ENCODE results near the gene GPT2. TPM values are rescaled to one million over a fixed set of nuclear protein-coding genes. Genes with fewer than 3 reads are reported as not detected.
A peak's percentile ranks its signal among the peaks of the same experiment; 100 is the strongest.

The GPT2 gene
- total RNA-seq, 1 donor from 2014 or later = 93.1 TPM

DNA sequence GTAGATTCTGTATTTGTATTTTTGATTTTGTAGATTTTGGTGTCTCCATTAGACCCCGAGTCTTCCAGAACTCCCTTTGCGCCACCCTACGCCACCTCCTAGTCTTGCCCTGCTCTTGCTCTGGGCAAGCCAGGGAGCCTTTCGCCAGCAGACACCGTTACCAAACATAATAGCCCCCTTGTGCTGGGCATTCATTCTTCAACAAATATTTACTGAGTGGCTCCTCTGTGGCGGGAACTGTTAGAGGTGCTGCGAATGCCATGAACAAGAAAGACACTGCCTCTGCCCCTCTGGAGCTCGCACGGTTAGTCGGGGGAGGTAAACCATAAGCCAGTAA is 841 bp upstream of the GPT2 start:
- Mint-ChIP-seq H3K4me1 (ENCODE audit: low read depth) (peaks cover 49% of the 10 kb centered on the region), H3K27ac (peak overlapping the region; percentile 98), H3K4me3 (ENCODE audit: low read depth) (peak overlapping the region; percentile 97), H3K36me3 (ENCODE audit: insufficient read depth) (peaks cover 6% of the 10 kb centered on the region), H3K9me3 (ENCODE audit: low read depth) (no peaks in the 10 kb centered on the region), H3K27me3 (peaks cover 3% of the 10 kb centered on the region)
- DNase-seq (ENCODE audit: low spot score, unreplicated experiment) = no peak
- TF ChIP-seq, protein P1, sequence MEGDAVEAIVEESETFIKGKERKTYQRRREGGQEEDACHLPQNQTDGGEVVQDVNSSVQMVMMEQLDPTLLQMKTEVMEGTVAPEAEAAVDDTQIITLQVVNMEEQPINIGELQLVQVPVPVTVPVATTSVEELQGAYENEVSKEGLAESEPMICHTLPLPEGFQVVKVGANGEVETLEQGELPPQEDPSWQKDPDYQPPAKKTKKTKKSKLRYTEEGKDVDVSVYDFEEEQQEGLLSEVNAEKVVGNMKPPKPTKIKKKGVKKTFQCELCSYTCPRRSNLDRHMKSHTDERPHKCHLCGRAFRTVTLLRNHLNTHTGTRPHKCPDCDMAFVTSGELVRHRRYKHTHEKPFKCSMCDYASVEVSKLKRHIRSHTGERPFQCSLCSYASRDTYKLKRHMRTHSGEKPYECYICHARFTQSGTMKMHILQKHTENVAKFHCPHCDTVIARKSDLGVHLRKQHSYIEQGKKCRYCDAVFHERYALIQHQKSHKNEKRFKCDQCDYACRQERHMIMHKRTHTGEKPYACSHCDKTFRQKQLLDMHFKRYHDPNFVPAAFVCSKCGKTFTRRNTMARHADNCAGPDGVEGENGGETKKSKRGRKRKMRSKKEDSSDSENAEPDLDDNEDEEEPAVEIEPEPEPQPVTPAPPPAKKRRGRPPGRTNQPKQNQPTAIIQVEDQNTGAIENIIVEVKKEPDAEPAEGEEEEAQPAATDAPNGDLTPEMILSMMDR (IDR thresholded peaks at IDR 0.05; ENCODE audit: unreplicated experiment) = no peak

DNA sequence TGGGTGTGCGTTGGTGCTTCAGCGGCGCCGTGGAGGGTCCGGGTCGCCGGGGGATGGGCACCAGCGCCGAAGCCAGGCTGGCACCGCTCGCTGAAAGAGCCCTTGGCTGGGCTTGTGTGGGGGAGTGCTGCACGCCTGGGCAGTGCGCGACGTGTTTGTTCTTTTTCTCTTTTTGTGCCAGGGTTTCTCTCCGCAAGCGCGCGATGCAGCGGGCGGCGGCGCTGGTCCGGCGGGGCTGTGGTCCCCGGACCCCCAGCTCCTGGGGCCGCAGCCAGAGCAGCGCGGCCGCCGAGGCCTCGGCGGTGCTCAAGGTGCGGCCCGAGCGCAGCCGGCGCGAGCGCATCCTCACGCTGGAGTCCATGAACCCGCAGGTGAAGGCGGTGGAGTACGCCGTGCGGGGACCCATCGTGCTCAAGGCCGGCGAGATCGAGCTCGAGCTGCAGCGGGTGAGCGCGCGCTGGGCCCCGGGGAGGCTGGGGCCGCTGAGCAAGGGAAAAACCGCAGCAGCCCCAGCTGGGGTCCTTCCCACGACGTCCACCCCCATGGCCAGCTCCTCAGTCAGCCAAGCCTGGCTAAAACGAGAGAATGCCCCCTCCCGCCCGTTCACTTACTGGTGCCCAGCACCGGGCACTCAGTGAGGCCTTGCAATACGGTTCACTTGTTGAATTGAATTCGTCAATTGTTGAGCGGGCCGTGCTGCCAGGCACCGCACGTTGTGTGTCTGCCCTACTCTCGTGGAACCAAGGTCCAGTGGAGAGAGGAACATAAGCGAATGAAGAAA is 541 bp downstream of the GPT2 start:
- no peak for DNase-seq (ENCODE audit: low spot score, unreplicated experiment)
- H3K36me3 Mint-ChIP-seq (ENCODE audit: insufficient read depth) = peaks cover 9% of the 10 kb centered on the region
- H3K4me3 Mint-ChIP-seq (ENCODE audit: low read depth) = peak overlapping the region; percentile 97
- peaks cover 49% of the 10 kb centered on the region for H3K4me1 Mint-ChIP-seq (ENCODE audit: low read depth)
- peaks cover 3% of the 10 kb centered on the region for H3K27me3 Mint-ChIP-seq
- H3K27ac Mint-ChIP-seq = peak overlapping the region; percentile 91
- TF ChIP-seq, protein P1 (IDR thresholded peaks at IDR 0.05; ENCODE audit: unreplicated experiment) = no peak
- no peaks in the 10 kb centered on the region for H3K9me3 Mint-ChIP-seq (ENCODE audit: low read depth)

DNA sequence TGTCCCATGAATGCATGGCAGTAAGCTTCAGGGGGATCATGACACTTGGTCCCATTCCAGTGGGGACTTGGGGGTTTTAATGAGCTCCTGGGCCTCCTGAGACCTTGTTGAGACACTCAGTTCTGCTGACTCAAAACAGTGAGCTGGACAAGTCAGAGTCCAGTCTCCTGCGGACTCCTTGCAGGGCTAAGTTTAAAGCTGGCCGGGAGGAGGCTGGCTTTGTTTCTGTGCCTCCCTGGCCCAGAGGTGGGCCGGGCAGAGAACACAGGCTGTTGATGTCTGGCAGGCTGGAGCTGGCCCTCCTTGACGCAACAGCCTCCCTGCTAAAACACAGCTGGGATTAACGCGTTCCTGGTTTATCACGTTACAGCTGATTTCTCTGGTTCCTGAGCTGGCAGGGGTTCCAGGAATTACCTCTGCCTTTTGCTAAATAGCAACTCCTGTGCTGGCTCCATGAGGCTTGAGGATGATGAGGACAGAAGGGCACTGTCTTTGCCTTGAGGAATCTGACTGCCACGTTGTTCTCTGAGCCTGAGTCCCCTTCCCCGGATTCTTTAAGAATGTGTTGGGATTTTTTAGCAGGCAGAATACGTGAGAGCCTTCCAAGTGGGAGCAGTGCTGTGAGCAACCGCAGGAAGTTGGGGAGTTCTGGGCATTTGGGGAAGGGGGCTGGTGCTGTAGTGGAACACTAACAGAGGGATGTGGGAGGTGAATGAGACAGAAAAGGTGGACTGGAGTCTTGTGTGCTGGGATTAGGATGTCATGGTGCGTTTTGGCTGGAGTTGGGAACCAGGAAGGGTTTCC is 2.0 kb downstream of the GPT2 start:
- peak overlapping the region; percentile 97 for H3K4me3 Mint-ChIP-seq (ENCODE audit: low read depth)
- no peaks in the 10 kb centered on the region for H3K9me3 Mint-ChIP-seq (ENCODE audit: low read depth)
- H3K36me3 Mint-ChIP-seq (ENCODE audit: insufficient read depth) = peaks cover 9% of the 10 kb centered on the region
- peaks cover 53% of the 10 kb centered on the region for H3K4me1 Mint-ChIP-seq (ENCODE audit: low read depth)
- TF ChIP-seq, protein P1 (IDR thresholded peaks at IDR 0.05; ENCODE audit: unreplicated experiment) = no peak
- H3K27ac Mint-ChIP-seq = peak overlapping the region; percentile 91
- H3K27me3 Mint-ChIP-seq = no peaks in the 10 kb centered on the region
- DNase-seq (ENCODE audit: low spot score, unreplicated experiment) = no peak

DNA sequence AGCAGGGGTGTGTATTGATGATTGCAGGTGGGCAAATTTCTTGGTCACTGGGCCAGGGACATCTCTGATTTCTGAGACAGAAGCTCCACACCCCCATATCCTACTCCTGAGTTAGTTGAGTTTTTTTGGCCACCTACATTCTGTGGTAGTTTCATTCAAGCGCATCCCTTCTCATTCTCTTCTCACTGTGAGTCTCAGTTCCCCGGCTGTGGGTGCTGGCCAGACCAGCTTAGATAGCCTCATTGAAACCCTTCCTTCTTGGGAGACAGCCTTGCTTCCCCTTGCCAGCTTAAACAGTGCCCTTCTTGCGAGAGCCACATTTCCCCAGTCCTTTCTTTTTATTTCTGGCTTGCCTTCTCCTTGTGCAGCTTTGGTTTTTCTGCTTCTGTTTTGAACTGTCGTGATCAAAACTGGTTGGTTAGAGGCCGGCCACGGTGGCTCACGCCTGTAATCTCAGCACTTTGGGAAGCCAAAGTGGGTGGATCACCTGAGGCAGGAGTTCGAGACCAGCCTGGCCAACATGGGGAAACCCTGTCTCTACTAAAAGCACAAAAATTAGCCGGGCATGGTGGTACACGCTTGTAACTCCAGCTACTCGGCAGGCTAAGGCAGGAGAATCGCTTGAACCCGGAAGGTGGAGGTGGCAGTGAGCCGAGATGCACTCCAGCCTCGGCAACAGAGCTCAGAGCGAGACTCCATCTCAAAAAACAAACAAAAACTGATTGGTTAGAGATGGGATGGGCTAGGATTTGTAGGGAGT is 2.8 kb downstream of the GPT2 start:
- H3K4me3 Mint-ChIP-seq (ENCODE audit: low read depth) = peak overlapping the region; percentile 97
- no peaks in the 10 kb centered on the region for H3K9me3 Mint-ChIP-seq (ENCODE audit: low read depth)
- DNase-seq (ENCODE audit: low spot score, unreplicated experiment) = no peak
- TF ChIP-seq, protein P1 (IDR thresholded peaks at IDR 0.05; ENCODE audit: unreplicated experiment) = no peak
- peaks cover 55% of the 10 kb centered on the region for H3K4me1 Mint-ChIP-seq (ENCODE audit: low read depth)
- H3K36me3 Mint-ChIP-seq (ENCODE audit: insufficient read depth) = peaks cover 11% of the 10 kb centered on the region
- no peaks in the 10 kb centered on the region for H3K27me3 Mint-ChIP-seq
- no peak overlapping the region for H3K27ac Mint-ChIP-seq

DNA sequence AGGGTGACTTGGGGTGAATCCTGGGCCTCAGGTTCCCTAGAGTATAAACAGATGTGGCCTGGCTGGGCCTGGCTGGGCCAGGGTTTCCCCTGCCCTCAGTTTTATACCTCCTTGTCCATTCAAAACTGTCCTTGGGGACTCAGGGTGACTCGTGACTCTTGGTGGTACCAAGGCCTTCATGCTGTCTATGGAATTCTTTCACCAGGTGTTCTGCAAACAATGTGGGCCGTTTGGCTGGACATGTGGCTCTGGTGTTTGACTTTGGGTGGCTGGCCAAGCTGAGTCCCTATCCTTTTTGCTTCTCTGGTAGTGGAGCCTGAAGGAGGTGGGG is 3.3 kb downstream of the GPT2 start:
- H3K4me3 Mint-ChIP-seq (ENCODE audit: low read depth) = peak overlapping the region; percentile 24
- peak overlapping the region; percentile 77 for H3K27ac Mint-ChIP-seq

More for the DNA sequence above, 3.3 kb downstream of the GPT2 start:
- H3K36me3 Mint-ChIP-seq (ENCODE audit: insufficient read depth) = peaks cover 16% of the 10 kb centered on the region
- peaks cover 52% of the 10 kb centered on the region for H3K4me1 Mint-ChIP-seq (ENCODE audit: low read depth)
- DNase-seq (ENCODE audit: low spot score, unreplicated experiment) = no peak
- TF ChIP-seq, protein P1 (IDR thresholded peaks at IDR 0.05; ENCODE audit: unreplicated experiment) = no peak
- no peaks in the 10 kb centered on the region for H3K27me3 Mint-ChIP-seq
- H3K9me3 Mint-ChIP-seq (ENCODE audit: low read depth) = no peaks in the 10 kb centered on the region
